ENCODE results near the gene EIF4ENIF1.
"Not testable (repeated sequence)": the region's sequence is repeated elsewhere in the genome, so short reads cannot be mapped to it uniquely, and the experiment has no call there.

Gene EIF4ENIF1

DNA sequence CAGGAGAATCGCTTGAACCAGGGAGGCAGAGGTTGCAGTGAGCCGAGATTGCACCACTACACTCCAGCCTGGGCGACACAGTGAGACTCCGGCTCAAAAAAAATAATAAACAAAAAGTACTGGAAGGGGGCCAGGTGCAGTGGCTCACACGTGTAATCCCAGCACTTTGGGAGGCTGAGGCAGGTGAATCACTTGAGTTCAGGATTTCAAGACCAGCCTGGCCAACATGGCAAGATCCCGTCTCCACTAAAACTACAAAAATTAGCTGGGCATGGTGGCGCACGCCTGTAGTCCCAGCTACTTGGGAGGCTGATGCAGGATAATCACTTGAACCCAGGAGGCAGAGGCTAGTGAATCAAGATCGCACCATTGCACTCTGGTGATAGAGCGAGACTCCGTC lies 3.3 kb downstream of the EIF4ENIF1 start:
- not testable (repeated sequence) for DNase-seq; H3K4me3 Mint-ChIP-seq; H3K9me3 Mint-ChIP-seq; H3K27me3 Mint-ChIP-seq; ATAC-seq (replicated peaks); H3K27ac Mint-ChIP-seq
- H3K36me3 Mint-ChIP-seq = peaks cover 29 to 42% of the 10 kb centered on the region in 2 donors
- H3K4me1 Mint-ChIP-seq = peaks cover 11 to 42% of the 10 kb centered on the region in 2 donors

DNA sequence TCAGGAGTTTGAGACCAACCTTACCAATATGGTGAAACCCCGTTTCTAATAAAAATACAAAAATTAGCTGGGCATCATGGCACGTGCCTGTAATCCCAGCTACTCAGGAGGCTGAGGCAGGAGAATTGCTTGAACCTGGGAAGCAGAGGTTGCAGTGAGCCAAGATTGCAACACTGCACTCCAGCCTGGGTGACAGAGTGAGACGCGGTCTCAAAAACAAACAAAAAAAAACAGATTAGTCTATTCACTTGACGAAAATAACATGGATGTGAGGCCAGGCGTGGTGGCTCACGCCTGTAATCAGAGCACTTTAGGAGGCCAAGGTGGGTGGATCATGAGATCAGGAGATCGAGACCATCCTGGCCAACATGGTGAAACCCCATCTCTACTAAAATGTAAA lies 7.2 kb downstream of the EIF4ENIF1 start:
- H3K27me3 Mint-ChIP-seq; ATAC-seq (replicated peaks); DNase-seq; H3K9me3 Mint-ChIP-seq; H3K4me3 Mint-ChIP-seq: not testable (repeated sequence)
- Mint-ChIP-seq H3K36me3 (peaks cover 45 to 67% of the 10 kb centered on the region in 2 donors), H3K4me1 (peaks cover 6 to 28% of the 10 kb centered on the region in 2 donors), H3K27ac (peak overlapping the region; percentile 5)

DNA sequence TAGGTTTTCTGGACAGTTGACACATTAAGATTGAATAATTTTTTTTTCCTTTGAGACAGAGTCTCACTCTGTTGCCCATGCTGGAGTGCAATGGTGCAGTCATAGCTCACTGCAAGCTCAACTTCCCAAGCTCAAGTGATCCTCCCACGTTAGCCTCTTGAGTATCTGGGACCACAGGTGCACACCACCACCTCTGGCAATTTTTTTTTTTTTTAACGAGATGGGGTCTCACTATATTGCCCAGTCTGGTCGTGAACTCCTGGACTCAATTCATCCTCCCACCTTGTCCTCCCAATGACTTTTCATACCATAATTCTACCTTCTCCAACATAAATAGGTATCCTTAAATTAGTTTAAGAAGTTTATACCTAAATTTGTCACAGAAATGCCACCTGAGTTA lies 8.5 kb downstream of the EIF4ENIF1 start:
- ATAC-seq (replicated peaks) = no peak
- DNase-seq = no peak
- Mint-ChIP-seq H3K4me3 (no peak overlapping the region), H3K27ac (peak overlapping the region; percentile 25), H3K4me1 (peaks cover 8 to 22% of the 10 kb centered on the region in 2 donors), H3K27me3 (no peaks in the 10 kb centered on the region), H3K9me3 (no peaks in the 10 kb centered on the region), H3K36me3 (peaks cover 46 to 67% of the 10 kb centered on the region in 2 donors)

DNA sequence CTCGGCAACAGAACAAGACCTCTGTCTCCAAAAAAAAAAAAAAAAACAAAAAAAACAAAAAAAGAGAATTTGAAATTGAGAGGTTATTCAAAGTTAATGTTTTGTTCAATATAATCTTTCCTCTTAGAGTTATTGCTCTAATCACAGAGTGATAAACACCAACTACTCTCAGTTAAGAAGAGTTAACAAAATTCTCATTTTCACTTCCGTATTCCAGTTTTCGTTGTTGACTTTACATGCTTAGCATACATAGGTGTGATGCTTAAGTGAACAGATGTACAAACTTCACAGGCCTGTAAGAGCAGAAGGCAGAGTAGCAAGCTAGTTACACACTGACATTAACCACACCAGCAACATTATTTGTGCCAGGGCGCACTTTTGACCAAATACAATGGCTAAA lies 12.3 kb downstream of the EIF4ENIF1 start:
- DNase-seq (no peak), ATAC-seq (replicated peaks) (peak; percentile 83 to 88)
- Mint-ChIP-seq H3K4me1 (peaks cover 6 to 34% of the 10 kb centered on the region in 2 donors), H3K27ac (no peak overlapping the region), H3K27me3 (no peaks in the 10 kb centered on the region), H3K9me3 (no peaks in the 10 kb centered on the region), H3K36me3 (peaks cover 34 to 52% of the 10 kb centered on the region in 2 donors), H3K4me3 (no peak overlapping the region)

DNA sequence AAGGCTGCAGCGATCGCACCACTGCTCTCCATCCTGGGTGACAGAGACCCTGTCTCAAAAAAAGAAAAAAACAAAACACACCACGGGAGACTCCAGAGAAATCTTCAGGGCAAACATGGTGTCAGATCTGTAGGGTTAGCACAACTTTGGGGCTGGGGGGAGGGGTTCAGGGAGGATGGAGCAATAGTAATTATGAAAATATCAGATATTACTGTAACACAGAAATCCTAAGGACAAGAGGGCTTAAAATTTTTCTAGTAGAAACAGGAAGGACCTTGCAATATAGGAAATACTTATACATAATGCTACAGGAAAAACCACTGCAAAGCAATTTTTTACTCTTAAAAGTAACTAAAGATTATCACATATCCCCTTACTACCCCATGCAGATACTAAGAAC lies 13.8 kb downstream of the EIF4ENIF1 start:
- H3K9me3 Mint-ChIP-seq = no peaks in the 10 kb centered on the region
- no peak overlapping the region for H3K4me3 Mint-ChIP-seq
- H3K36me3 Mint-ChIP-seq = peaks cover 28 to 43% of the 10 kb centered on the region in 2 donors
- no peaks in the 10 kb centered on the region for H3K27me3 Mint-ChIP-seq
- ATAC-seq (replicated peaks) = no peak
- H3K27ac Mint-ChIP-seq = no peak overlapping the region
- no peak for DNase-seq
- H3K4me1 Mint-ChIP-seq = peaks cover 6 to 32% of the 10 kb centered on the region in 2 donors

DNA sequence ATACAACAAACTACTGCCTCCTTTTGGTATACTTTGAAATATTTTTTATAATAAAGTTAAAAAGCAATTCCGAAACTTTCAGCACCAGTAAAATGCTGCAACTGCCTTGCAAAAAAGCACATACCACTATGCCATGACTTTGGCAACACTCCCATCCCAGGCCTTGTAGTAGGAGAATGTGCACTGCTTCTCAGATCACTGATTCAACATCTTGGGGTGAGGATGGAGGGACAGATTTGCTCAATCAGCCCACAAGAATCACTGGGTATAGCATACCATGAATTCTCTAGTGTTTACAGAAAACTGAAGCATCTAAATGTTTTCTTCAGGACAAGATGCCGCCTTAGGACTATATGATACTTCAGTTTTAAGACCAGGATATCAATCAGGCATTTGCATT lies 14.9 kb downstream of the EIF4ENIF1 start:
- H3K27ac Mint-ChIP-seq = no peak overlapping the region
- peaks cover 6 to 32% of the 10 kb centered on the region in 2 donors for H3K4me1 Mint-ChIP-seq
- ATAC-seq (replicated peaks) (no peak), DNase-seq (no peak)
- no peaks in the 10 kb centered on the region for H3K9me3 Mint-ChIP-seq
- H3K27me3 Mint-ChIP-seq = no peaks in the 10 kb centered on the region
- H3K36me3 Mint-ChIP-seq = peaks cover 23 to 35% of the 10 kb centered on the region in 2 donors
- H3K4me3 Mint-ChIP-seq = no peak overlapping the region

DNA sequence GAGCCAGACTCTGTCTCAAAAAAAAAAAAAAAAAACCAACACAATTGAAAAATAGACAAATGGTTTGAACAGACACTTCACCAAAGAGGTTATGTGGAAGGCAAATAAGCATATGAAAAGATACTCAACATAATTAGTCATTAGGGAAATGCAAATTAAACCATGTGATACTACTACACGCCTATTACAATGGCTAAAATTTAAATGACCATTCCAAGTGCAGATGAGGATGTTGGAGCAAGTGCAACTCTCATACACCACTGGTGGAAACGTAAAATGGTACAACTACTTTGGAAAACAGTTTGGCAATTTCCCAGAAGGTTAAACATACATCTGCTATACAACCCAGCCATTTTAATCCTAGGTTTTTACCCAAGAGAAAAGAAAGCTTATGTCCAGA lies 24.3 kb downstream of the EIF4ENIF1 start:
- Mint-ChIP-seq H3K27ac (no peak overlapping the region), H3K9me3 (no peaks in the 10 kb centered on the region), H3K36me3 (peaks cover 41 to 53% of the 10 kb centered on the region in 2 donors), H3K27me3 (no peaks in the 10 kb centered on the region), H3K4me3 (no peak overlapping the region), H3K4me1 (no peaks in the 10 kb centered on the region)
- DNase-seq (no peak), ATAC-seq (replicated peaks) (no peak)

DNA sequence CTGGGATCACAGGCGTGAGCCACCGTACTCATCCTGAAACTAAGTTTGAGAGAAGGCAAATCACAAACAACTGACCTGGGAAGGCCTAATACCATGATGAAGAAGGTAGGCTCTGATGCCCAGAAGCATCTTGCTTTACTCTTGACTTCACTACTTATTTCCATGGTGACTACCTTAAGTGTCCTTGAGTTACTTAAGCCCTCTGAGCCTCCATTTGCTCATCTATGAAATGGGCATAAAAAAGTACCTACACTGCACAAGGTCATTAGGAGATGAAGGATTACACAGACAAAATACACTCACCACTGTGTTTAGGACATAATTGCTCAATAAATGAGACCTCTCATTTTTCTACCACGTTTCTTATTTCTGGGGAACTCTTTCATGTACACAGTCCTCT lies 27.9 kb downstream of the EIF4ENIF1 start:
- Mint-ChIP-seq H3K27ac (no peak overlapping the region), H3K27me3 (no peaks in the 10 kb centered on the region), H3K9me3 (no peaks in the 10 kb centered on the region), H3K4me1 (no peaks in the 10 kb centered on the region), H3K36me3 (peaks cover 43 to 50% of the 10 kb centered on the region in 2 donors), H3K4me3 (no peak overlapping the region)
- ATAC-seq (replicated peaks) = no peak
- no peak for DNase-seq

DNA sequence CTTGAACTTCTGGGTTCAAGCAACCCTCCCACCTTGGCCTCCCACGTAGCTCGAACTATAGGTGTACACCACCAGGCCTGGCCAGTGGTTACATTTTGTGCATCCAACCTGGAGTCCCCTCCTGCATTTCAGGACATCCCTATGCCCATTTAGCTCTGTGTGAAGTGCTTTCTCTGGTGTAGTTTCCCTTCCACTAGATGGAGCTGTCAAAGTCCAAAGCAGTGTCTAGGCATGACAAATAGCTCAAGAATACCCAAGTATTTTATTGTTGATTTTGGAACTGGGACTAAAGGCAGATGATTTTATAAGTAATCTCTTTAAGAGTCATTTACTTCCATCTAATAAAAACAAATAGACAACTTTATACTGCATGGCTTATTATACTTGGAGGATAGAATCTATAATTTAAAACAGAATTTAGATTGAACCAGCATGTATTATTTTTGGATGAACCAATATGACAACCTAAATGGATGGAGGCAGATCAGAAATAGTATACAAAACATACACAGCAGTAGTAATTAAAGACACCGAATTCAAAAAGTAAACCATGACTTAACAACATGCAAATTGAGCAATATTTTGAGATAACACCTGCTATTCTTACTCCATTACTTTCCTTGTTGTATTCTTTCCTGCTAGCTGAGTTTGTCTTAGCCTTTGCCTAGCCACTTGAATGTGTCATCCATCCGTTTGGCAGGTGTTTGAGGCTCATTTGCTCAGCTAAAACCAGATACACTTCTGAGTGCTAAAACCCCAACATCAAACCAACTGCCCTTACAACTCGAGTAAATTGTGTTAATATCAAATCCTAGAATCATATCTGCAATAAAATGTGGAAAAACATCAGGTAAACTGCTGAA lies 37.7 kb downstream of the EIF4ENIF1 start:
- ATAC-seq (replicated peaks) (peak; percentile 76 to 81), DNase-seq (no peak)
- H3K36me3 Mint-ChIP-seq = peaks cover 22 to 35% of the 10 kb centered on the region in 2 donors
- H3K27me3 Mint-ChIP-seq = no peaks in the 10 kb centered on the region
- no peak overlapping the region for H3K27ac Mint-ChIP-seq
- H3K9me3 Mint-ChIP-seq = no peaks in the 10 kb centered on the region
- H3K4me1 Mint-ChIP-seq = peaks cover 7 to 14% of the 10 kb centered on the region in 2 donors
- H3K4me3 Mint-ChIP-seq = no peak overlapping the region

DNA sequence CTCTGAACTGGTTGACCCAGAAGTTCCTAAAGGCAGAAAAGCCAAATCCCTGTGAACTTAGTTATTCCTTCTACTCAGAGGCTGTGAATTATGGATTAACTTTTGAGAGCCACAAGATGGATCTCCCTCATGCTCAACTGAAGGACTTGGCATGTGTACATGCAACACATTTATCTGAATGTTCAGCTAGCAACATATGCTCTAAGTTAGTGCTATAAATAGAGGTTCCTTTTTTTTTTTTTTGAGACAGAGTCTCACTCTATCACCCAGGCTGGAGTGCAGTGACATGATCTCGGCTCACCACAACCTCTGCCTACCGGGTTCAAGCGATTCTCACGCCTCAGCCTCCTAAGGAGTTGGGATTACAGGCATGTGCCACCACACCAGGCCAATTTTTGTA lies 40.1 kb downstream of the EIF4ENIF1 start:
- H3K4me3 Mint-ChIP-seq = no peak overlapping the region
- peak overlapping the region; percentile 86 for H3K27ac Mint-ChIP-seq
- no peak for DNase-seq
- ATAC-seq (replicated peaks) = peak in 1 of 2 donors; percentile 31
- H3K9me3 Mint-ChIP-seq = no peaks in the 10 kb centered on the region
- H3K4me1 Mint-ChIP-seq = peaks cover 7 to 14% of the 10 kb centered on the region in 2 donors
- H3K36me3 Mint-ChIP-seq = peaks cover 26 to 43% of the 10 kb centered on the region in 2 donors
- H3K27me3 Mint-ChIP-seq = no peaks in the 10 kb centered on the region

DNA sequence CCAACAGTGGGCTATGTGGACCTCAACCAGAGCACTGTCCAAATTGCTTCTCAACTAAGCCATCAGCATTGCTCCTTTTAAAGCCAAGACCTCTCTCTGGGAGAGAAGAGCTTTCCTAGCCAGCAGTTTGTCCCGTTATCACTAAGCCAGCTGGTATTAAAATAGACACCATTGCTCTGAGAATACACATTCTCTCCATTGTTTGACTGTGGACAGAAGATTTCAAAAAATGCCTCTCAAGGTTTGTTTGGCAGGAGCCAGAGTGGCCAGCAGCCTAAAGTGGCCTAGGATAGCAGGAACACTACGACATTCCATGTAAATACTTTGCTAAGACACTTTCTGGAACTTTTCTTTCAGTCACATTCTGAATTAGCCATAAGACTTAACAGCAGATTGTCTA lies 41.3 kb downstream of the EIF4ENIF1 start:
- no peaks in the 10 kb centered on the region for H3K27me3 Mint-ChIP-seq
- peaks cover 33 to 45% of the 10 kb centered on the region in 2 donors for H3K36me3 Mint-ChIP-seq
- peaks cover 7 to 14% of the 10 kb centered on the region in 2 donors for H3K4me1 Mint-ChIP-seq

DNA sequence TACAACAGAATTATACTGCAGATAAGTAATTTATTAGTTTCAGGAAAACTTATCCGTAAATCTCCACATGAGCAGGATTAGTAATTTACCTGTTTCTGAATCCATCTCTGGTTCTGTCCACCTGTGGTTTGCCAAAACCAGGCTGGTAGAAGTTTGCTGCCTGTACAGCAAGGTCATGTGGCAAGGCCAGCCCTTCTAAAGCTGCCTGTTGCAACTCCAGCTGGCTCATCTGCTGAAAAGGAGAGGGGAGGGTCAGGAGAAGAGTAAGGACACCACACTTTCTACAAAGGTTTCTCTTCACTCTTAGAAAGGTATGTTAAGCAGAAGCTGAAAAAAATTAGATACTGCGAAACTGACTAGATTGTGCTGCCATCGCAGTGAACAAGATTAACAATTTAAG lies 42.3 kb downstream of the EIF4ENIF1 start:
- no peak for ATAC-seq (replicated peaks)
- no peak for DNase-seq
- H3K36me3 Mint-ChIP-seq = peaks cover 33 to 52% of the 10 kb centered on the region in 2 donors
- no peak overlapping the region for H3K4me3 Mint-ChIP-seq
- H3K27me3 Mint-ChIP-seq = no peaks in the 10 kb centered on the region
- H3K9me3 Mint-ChIP-seq = no peaks in the 10 kb centered on the region
- no peak overlapping the region for H3K27ac Mint-ChIP-seq
- peaks cover 7 to 14% of the 10 kb centered on the region in 2 donors for H3K4me1 Mint-ChIP-seq

More for the DNA sequence above, 41.3 kb downstream of the EIF4ENIF1 start:
- no peaks in the 10 kb centered on the region for H3K9me3 Mint-ChIP-seq
- no peak overlapping the region for H3K4me3 Mint-ChIP-seq
- ATAC-seq (replicated peaks) (no peak), DNase-seq (no peak)
- H3K27ac Mint-ChIP-seq = peak overlapping the region; percentile 20

DNA sequence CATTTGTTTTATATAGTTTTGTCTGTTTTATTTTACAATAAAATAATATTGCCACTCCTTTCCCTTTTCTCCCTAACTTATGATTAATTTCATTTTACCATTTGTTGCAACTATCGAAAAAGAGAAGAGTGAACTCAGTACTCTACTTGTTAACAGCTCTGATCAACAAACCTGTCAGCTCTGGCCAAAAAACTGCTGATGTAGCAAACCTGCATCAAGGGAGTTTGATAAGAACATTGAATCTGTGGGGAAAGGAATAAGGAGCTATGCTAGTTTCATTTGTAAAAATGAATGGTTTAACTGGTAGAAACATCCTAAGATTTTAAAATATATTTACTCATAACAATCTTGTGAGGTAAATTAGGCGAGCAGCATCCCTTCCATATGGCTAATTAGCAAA lies 42.9 kb downstream of the EIF4ENIF1 start:
- Mint-ChIP-seq H3K4me1 (peaks cover 7 to 14% of the 10 kb centered on the region in 2 donors), H3K27ac (no peak overlapping the region), H3K36me3 (peaks cover 37 to 57% of the 10 kb centered on the region in 2 donors), H3K9me3 (no peaks in the 10 kb centered on the region), H3K4me3 (no peak overlapping the region), H3K27me3 (no peaks in the 10 kb centered on the region)
- ATAC-seq (replicated peaks) = no peak
- DNase-seq = no peak

DNA sequence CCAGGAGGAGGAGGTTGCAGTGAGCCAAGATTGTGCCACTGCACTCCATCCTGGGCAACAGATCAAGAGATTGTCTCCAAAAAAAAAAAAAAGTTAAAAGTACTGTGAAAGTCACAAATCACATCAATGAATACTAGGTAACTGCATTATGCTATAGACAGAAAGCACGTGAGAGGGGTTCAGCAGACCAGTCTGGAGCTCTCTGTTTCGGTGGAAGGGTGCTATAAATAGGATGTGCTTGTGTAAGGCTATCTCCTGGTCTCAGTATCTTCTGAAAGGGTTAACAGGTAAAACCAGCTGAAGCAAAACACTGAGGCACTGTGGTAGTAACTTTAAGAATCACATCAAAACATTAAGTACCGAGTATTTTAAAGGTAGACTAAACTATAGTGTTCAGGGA lies 43.4 kb downstream of the EIF4ENIF1 start:
- peaks cover 35 to 56% of the 10 kb centered on the region in 2 donors for H3K36me3 Mint-ChIP-seq
- no peak overlapping the region for H3K4me3 Mint-ChIP-seq
- no peaks in the 10 kb centered on the region for H3K9me3 Mint-ChIP-seq
- DNase-seq = no peak
- ATAC-seq (replicated peaks) = no peak
- H3K27me3 Mint-ChIP-seq = no peaks in the 10 kb centered on the region
- H3K27ac Mint-ChIP-seq = no peak overlapping the region
- peaks cover 7 to 14% of the 10 kb centered on the region in 2 donors for H3K4me1 Mint-ChIP-seq

DNA sequence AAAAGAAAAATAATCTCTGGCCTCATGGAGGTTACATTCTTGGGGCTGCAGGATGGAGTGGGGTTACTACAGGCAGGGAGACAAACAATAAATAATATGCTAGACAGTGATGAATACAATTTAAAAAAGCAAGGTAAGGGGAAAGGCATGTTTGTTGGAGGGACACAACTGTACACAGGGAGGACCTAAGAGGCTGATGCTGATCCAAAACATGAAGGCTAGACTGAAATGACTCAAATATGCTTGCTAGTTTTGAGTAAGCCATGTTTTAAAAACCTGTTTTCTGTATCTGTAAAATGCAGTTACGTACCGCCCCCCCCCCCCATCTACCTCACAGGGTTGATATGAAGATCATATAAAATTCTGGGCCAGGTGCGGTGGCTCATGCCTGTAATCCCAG lies 44.0 kb downstream of the EIF4ENIF1 start:
- DNase-seq = no peak
- Mint-ChIP-seq H3K36me3 (peaks cover 35 to 57% of the 10 kb centered on the region in 2 donors), H3K27ac (no peak overlapping the region), H3K4me1 (peaks cover 7 to 14% of the 10 kb centered on the region in 2 donors), H3K27me3 (no peaks in the 10 kb centered on the region), H3K9me3 (no peaks in the 10 kb centered on the region), H3K4me3 (no peak overlapping the region)
- ATAC-seq (replicated peaks) = no peak
